GM15510 (cell line): ENCODE results near the gene PRLR.

Experiments
- POLR2A ChIP-seq: IDR thresholded peaks from 3 replicates; pipeline ENCODE4 v1.6.1; 2011; ENCODE audit warnings: borderline replicate concordance; ENCODE audit not compliant: insufficient read length; ENCODE audit errors: extremely low read depth

PRLR gene

GRCh38 chr5:35230038-35230611 lies at the start of gene PRLR:
Gene PRLR, minus strand, starts transcription at chr5:35230487. Its CDS starts 140,867 bp downstream, at chr5:35089620.
- TF ChIP-seq POLR2A, result no peak

- no peak for TF ChIP-seq POLR2A
Observed at GRCh38 chr5:35274839-35275509, 44.7 kb upstream of the PRLR start.

GRCh38 chr5:35269006-35269405 lies 38.7 kb upstream of the PRLR start:
- TF ChIP-seq POLR2A, result no peak

GRCh38 chr5:35266276-35266675 lies 36.0 kb upstream of the PRLR start:
- no peak for TF ChIP-seq POLR2A

GRCh38 chr5:35264509-35264908 lies 34.2 kb upstream of the PRLR start:
- no peak for TF ChIP-seq POLR2A

GRCh38 chr5:35263266-35263877 lies 33.1 kb upstream of the PRLR start:
- TF ChIP-seq POLR2A, result no peak

- no peak for TF ChIP-seq POLR2A
Observed at GRCh38 chr5:35253582-35253981, 23.3 kb upstream of the PRLR start.

- TF ChIP-seq POLR2A, result no peak
Observed at GRCh38 chr5:35252963-35253362, 22.7 kb upstream of the PRLR start.

- TF ChIP-seq POLR2A, result no peak
Observed at GRCh38 chr5:35248843-35249780, 18.8 kb upstream of the PRLR start.

GRCh38 chr5:35247648-35248034 lies 17.4 kb upstream of the PRLR start:
- TF ChIP-seq POLR2A, result no peak

- no peak for TF ChIP-seq POLR2A
Observed at GRCh38 chr5:35246900-35247647, 16.8 kb upstream of the PRLR start.

- no peak for TF ChIP-seq POLR2A
Observed at GRCh38 chr5:35246411-35246810, 16.1 kb upstream of the PRLR start.

- TF ChIP-seq POLR2A, result no peak
Observed at GRCh38 chr5:35244171-35244570, 13.9 kb upstream of the PRLR start.

- no peak for TF ChIP-seq POLR2A
Observed at GRCh38 chr5:35242702-35243258, 12.5 kb upstream of the PRLR start.

GRCh38 chr5:35240892-35241291 lies 10.6 kb upstream of the PRLR start:
- no peak for TF ChIP-seq POLR2A
